Neuron (in vitro differentiated cells): ENCODE data around the gene RREB1.

Experiments
- H2AFZ ChIP-seq: one replicate; pipeline ENCODE4 v1.6.1; 2013; ENCODE audit warnings: low read depth, mild to moderate bottlenecking, inconsistent platforms, low read length, moderate library complexity
- H3K27me3 ChIP-seq: one replicate; pipeline ENCODE4 v1.6.1; 2013; ENCODE audit warnings: low read length; ENCODE audit not compliant: insufficient read depth
- H3K36me3 ChIP-seq: one replicate; pipeline ENCODE4 v1.6.1; 2013; ENCODE audit warnings: low read length; ENCODE audit not compliant: insufficient read depth
- H3K4me1 ChIP-seq: one replicate; pipeline ENCODE4 v1.6.1; 2013; ENCODE audit warnings: low read length; ENCODE audit not compliant: insufficient read depth
- H3K4me3 ChIP-seq: 2 replicates; pipeline ENCODE4 v1.5.1; 2013; ENCODE audit warnings: mild to moderate bottlenecking, low read length, moderate library complexity
- H3K9me3 ChIP-seq: one replicate; pipeline ENCODE4 v1.6.1; 2013; ENCODE audit warnings: low read length

Gene RREB1

GRCh38 chr6:7282097-7282906 lies 174.5 kb downstream of the RREB1 start:
- no peak overlapping the region for H2AFZ ChIP-seq

DNA sequence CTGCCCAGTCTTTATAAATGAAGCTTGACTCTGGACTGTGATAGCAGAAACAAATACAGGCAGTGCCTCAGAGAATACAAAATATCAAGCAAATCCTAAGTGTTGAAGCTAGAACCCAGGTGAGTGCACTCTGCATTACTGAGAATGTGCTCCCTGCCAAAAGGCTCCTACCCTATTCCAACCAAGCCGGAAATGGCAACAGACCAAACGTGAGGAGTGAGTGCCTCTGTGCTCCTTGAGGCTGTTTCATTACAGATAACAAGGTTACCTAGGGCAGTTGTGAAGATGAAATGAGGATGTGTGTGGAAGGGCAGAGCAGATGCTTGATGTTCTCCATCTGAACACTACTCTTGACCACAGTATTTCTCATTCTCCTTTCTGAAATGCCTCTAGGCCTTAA lies 175.9 kb downstream of the RREB1 start:
- Histone ChIP-seq H3K27me3 (no peaks in the 10 kb centered on the region), H3K4me1 (no peaks in the 10 kb centered on the region), H3K36me3 (peaks cover 34% of the 10 kb centered on the region), H2AFZ (no peak overlapping the region), H3K9me3 (no peaks in the 10 kb centered on the region), H3K4me3 (no peak overlapping the region)

More at GRCh38 chr6:7282097-7282906, 174.5 kb downstream of the RREB1 start:
- no peaks in the 10 kb centered on the region for H3K27me3 ChIP-seq
- no peak overlapping the region for H3K4me3 ChIP-seq
- no peaks in the 10 kb centered on the region for H3K4me1 ChIP-seq
- H3K36me3 ChIP-seq: peaks cover 20% of the 10 kb centered on the region
- H3K9me3 ChIP-seq: no peaks in the 10 kb centered on the region

- Histone ChIP-seq H3K4me3 (no peak overlapping the region), H3K27me3 (no peaks in the 10 kb centered on the region), H3K9me3 (no peaks in the 10 kb centered on the region), H2AFZ (no peak overlapping the region), H3K4me1 (no peaks in the 10 kb centered on the region), H3K36me3 (peaks cover 50% of the 10 kb centered on the region)
These were observed 177.7 kb downstream of the RREB1 start for GRCh38 chr6:7285416-7285815.

- Histone ChIP-seq H2AFZ (no peak overlapping the region), H3K36me3 (peaks cover 73% of the 10 kb centered on the region), H3K9me3 (no peaks in the 10 kb centered on the region), H3K27me3 (no peaks in the 10 kb centered on the region), H3K4me3 (no peak overlapping the region), H3K4me1 (no peaks in the 10 kb centered on the region)
These were observed 182.3 kb downstream of the RREB1 start for GRCh38 chr6:7290079-7290478.

DNA sequence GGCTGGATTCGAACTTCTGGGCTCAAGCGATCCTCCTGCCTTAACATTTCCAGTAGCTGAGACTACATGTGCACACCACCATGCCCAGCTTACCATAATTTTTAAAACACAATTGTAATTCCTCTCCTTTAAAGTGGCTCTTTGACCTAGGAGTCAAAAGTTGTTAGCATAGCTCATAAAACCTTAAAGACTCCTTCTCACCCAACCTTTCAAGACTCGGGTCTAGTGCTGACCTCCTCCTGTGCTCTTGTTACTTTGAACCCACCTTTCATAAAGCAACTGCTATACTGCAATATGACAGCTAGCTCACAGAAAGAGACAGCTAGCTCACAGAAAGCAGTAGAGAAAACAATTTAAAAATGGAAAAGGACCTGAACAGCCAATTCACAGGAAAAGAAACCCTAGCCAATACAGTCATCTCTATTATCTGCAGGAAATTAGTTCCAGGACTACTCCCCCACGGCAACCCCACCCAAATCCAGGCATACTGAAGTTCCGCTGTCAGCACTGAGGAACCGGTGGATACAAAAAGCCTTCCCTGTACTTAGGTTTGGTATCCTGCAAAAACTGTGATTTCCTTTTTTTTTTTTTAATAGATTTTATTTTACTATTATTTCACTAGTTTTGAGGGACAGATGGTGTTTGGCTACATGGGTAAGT lies 185.0 kb downstream of the RREB1 start:
- Histone ChIP-seq H3K36me3 (peaks cover 75% of the 10 kb centered on the region), H3K9me3 (no peaks in the 10 kb centered on the region), H3K4me3 (no peak overlapping the region)

DNA sequence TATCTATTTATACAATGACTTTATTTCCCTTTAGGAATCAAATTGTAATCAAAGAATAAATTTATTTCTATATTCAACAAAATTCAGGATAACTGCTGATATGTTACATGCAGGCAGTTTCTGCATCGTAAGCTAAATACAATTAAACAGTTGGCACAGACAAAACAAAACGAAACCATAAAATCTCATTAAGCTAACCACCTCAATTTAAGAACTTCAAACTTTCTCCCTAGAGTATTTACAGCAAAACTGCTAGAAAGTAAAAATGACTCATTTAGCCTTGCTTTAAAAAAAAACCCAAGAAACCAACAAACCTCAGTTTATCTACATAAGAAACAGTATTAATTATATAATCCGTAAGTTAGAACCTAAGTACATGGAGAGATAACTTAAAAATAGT lies 188.2 kb downstream of the RREB1 start:
- H3K9me3 ChIP-seq: no peaks in the 10 kb centered on the region
- H3K4me3 ChIP-seq: no peak overlapping the region
- no peak overlapping the region for H2AFZ ChIP-seq
- no peaks in the 10 kb centered on the region for H3K27me3 ChIP-seq
- H3K4me1 ChIP-seq: no peaks in the 10 kb centered on the region
- peaks cover 70% of the 10 kb centered on the region for H3K36me3 ChIP-seq

More for the DNA sequence above, 185.0 kb downstream of the RREB1 start:
- H3K4me1 ChIP-seq: no peaks in the 10 kb centered on the region
- no peak overlapping the region for H2AFZ ChIP-seq
- no peaks in the 10 kb centered on the region for H3K27me3 ChIP-seq

- no peaks in the 10 kb centered on the region for H3K27me3 ChIP-seq
- H3K9me3 ChIP-seq: no peaks in the 10 kb centered on the region
- H2AFZ ChIP-seq: no peak overlapping the region
- no peaks in the 10 kb centered on the region for H3K4me1 ChIP-seq
- H3K4me3 ChIP-seq: no peak overlapping the region
- H3K36me3 ChIP-seq: peaks cover 75% of the 10 kb centered on the region
These were observed 188.8 kb downstream of the RREB1 start for GRCh38 chr6:7296602-7297001.

DNA sequence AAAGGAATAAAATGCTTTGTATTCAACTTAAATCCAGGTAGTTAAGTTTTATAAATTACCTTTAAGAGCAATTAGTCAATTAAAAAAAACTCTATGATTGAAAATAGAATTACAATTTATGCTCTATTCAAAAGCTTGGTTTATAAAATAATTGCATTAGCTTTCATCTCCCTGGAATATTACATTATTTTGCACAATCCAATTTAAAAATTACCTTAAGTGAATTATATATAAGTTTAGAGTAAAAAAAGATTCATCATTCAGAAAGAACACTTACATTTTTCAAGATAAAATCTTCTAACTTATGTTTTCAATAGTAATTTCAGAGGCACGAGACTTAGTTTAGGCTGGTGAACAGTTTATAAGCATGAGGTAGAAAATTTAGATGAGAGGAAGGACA lies 190.4 kb downstream of the RREB1 start:
- Histone ChIP-seq H2AFZ (no peak overlapping the region), H3K9me3 (no peaks in the 10 kb centered on the region), H3K4me1 (no peaks in the 10 kb centered on the region), H3K4me3 (no peak overlapping the region), H3K27me3 (no peaks in the 10 kb centered on the region), H3K36me3 (peaks cover 76% of the 10 kb centered on the region)

DNA sequence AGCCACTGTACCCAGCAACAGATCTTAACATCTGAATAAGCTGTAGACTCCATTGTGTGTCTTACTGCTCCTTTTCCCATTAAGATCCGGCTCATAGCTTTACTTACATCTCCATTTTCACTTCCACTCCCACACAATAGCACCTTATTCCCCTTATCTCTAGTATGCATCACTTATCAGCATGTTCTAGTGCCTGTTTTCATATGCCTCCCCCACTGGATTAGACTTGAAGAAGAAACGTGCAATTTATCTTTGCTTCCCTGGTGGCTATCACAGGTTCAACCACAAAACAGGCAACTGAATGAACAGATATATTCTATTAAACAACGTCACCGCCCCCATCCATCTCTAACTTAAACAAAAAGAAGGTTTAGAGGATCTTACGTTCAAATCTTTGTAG lies 193.2 kb downstream of the RREB1 start:
- Histone ChIP-seq H3K4me3 (no peak overlapping the region), H3K9me3 (no peaks in the 10 kb centered on the region), H3K36me3 (peaks cover 83% of the 10 kb centered on the region), H2AFZ (no peak overlapping the region), H3K27me3 (no peaks in the 10 kb centered on the region), H3K4me1 (no peaks in the 10 kb centered on the region)
